Psoas muscle (tissue), 8 donors: ENCODE results near the gene IFT172. TPM values are rescaled to one million over a fixed set of nuclear protein-coding genes. Genes with fewer than 3 reads are reported as not detected.

Source experiments
- ATAC-seq, 4 donors: fragments of 200-7000 bp; cut with Tn5 transposase; one replicate each; pipeline ENCODE4 v1.9.1; 2020; ENCODE audit warnings: moderate library complexity in 3 of 4, mild to moderate bottlenecking in 2 of 4
- DNase-seq, 2 donors: peaks; one replicate each; pipeline ENCODE4 v3.0.0-alpha.2; 2020
- H3K27ac ChIP-seq: fragments of 200-600 bp; one replicate; pipeline ENCODE4 v1.8.0; 2022
- H3K27me3 ChIP-seq, 3 donors: fragments of 200-600 bp in 1 of 3; one replicate each; pipeline versions ENCODE4 v1.6.1 to v1.8.0; 2013 to 2022; ENCODE audit warnings: low read length in 2 of 3, mild to moderate bottlenecking in 2 of 3, moderate library complexity in 1 of 3; ENCODE audit not compliant: insufficient read depth in 3 of 3
- H3K36me3 ChIP-seq, 2 donors: fragments of 200-600 bp in 1 of 2; one replicate each; pipeline versions ENCODE4 v1.6.1 to v1.8.0; 2013 to 2022; ENCODE audit warnings: low read depth in 1 of 2, mild to moderate bottlenecking in 1 of 2, moderate library complexity in 1 of 2; ENCODE audit not compliant: insufficient read depth in 1 of 2
- H3K4me1 ChIP-seq: fragments of 200-600 bp; one replicate; pipeline ENCODE4 v1.8.0; 2022
- H3K4me3 ChIP-seq: fragments of 200-600 bp; one replicate; pipeline ENCODE4 v1.8.0; 2022; ENCODE audit warnings: mild to moderate bottlenecking
- H3K9me3 ChIP-seq: fragments of 200-600 bp; one replicate; pipeline ENCODE4 v1.8.0; 2022
- WGBS, 3 donors: extraction: QIAGEN DNeasy Blood & Tissue Kit; methylation state at CpG; one replicate each; pipeline versions ENCODE4 v1.1.6 to v1.1.7; 2013; 5-methylcytosine and 5-hydroxymethylcytosine counted together
- intact Hi-C, 2 donors: fragments of 100-400 bp; cut with DNase I; formaldehyde crosslinking; loops; one replicate each; pipeline versions ENCODE4 v1.11.0 to v1.14.2; 2022
- polyA plus RNA-seq, 3 donors: library from polyadenylated mRNA; stranded (reverse); fragments of 200-250 nt; gene quantifications; one replicate each; pipeline ENCODE4 v1.2.3, GENCODE V29; 2013
- total RNA-seq, 4 donors: library from RNA; stranded (reverse); fragmentation: NEBNext Ultra II Directional in 2 of 4; extraction: Animal tissue kit (Norgen Biotek cat#: 25700) in 2 of 4; gene quantifications; one replicate each; pipeline versions ENCODE4 v1.2.1 to v1.2.4, GENCODE V29; 2021 to 2023
- TF ChIP-seq, protein P1 (sequence below): fragments of 200-600 bp; IDR thresholded peaks from one replicate; pipeline ENCODE4 v1.8.0; 2022; ENCODE audit warnings: antibody characterized with exemption
- donor health status: healthy with polysubstance abuse.
- donor health status: DM: no; HTN: no; CAD: no; lungs with moderate emphysema.
- donor health status: Bipolar disorder and iron deficiency.
- donor health status: healthy.
- donor health status: DM: yes; HTN: yes; CAD: no.
- donor health status: DM: no; HTN: no; CAD: no.
- donor health status: DM: no; HTN: no; CAD: no.
- donor health status: DM: yes; HTN: yes; CAD: no.

The IFT172 gene
- total and polyA plus RNA-seq, 7 donors: 4.4 to 10.1 (median 7.1) TPM

GRCh38 chr2:27518113-27518781 lies 28.7 kb upstream of the IFT172 start:
- Histone ChIP-seq H3K4me3 (no peak overlapping the region), H3K27me3 (peaks cover 0 to 16% (median 2%) of the 10 kb centered on the region in 3 donors), H3K27ac (no peak overlapping the region), H3K9me3 (no peaks in the 10 kb centered on the region), H3K4me1 (no peaks in the 10 kb centered on the region), H3K36me3 (no peaks in the 10 kb centered on the region)
- ATAC-seq (no peak), DNase-seq (no peak)
- intact Hi-C loops: no loop called here
- TF ChIP-seq, protein P1, sequence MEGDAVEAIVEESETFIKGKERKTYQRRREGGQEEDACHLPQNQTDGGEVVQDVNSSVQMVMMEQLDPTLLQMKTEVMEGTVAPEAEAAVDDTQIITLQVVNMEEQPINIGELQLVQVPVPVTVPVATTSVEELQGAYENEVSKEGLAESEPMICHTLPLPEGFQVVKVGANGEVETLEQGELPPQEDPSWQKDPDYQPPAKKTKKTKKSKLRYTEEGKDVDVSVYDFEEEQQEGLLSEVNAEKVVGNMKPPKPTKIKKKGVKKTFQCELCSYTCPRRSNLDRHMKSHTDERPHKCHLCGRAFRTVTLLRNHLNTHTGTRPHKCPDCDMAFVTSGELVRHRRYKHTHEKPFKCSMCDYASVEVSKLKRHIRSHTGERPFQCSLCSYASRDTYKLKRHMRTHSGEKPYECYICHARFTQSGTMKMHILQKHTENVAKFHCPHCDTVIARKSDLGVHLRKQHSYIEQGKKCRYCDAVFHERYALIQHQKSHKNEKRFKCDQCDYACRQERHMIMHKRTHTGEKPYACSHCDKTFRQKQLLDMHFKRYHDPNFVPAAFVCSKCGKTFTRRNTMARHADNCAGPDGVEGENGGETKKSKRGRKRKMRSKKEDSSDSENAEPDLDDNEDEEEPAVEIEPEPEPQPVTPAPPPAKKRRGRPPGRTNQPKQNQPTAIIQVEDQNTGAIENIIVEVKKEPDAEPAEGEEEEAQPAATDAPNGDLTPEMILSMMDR: no peak
- WGBS, 3 donors: 77 to 83% (median 81%) methylated on average over 5 of the region's 5 CpGs

- DNase-seq: no peak
- H3K27me3 ChIP-seq: peaks cover 0 to 5% (median 2%) of the 10 kb centered on the region in 3 donors
- no peaks in the 10 kb centered on the region for H3K9me3 ChIP-seq
- TF ChIP-seq, protein P1: no peak
- no peaks in the 10 kb centered on the region for H3K4me1 ChIP-seq
- WGBS, 3 donors: 50 to 51% (median 50%) methylated on average over 6 of the region's 6 CpGs
- H3K4me3 ChIP-seq: no peak overlapping the region
- no peak for ATAC-seq
- H3K36me3 ChIP-seq: no peaks in the 10 kb centered on the region
- H3K27ac ChIP-seq: no peak overlapping the region
- intact Hi-C loops: no loop called here
Observed at GRCh38 chr2:27509326-27509725, 19.8 kb upstream of the IFT172 start.

DNA sequence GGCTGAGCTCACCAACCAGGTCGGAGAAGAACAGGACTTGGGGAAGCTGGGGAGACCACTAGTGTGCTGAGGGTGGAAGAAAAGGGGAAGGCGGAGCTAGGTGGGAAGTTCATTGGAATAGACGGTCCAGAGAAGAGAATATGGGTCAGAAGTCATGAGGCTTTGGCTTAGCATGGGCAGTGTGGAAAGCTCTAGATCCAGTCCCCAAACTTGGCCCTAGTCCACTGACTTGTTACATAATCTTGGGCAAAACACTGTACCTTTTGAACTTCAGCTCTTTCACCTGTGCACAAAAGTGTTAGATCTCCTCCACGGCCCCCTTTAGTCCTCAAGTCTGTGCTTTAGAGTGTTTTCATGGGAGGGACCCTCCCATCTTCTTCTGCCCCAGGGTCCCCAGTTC lies 17.8 kb upstream of the IFT172 start:
- Histone ChIP-seq H3K4me3 (no peak overlapping the region), H3K27me3 (no peaks in the 10 kb centered on the region), H3K4me1 (no peaks in the 10 kb centered on the region), H3K27ac (no peak overlapping the region), H3K36me3 (no peaks in the 10 kb centered on the region), H3K9me3 (no peaks in the 10 kb centered on the region)
- intact Hi-C loops: no loop called here
- no peak for DNase-seq
- ATAC-seq: no peak
- TF ChIP-seq, protein P1: no peak
- WGBS, 3 donors: 64 to 66% (median 64%) methylated on average over 4 of the region's 4 CpGs

DNA sequence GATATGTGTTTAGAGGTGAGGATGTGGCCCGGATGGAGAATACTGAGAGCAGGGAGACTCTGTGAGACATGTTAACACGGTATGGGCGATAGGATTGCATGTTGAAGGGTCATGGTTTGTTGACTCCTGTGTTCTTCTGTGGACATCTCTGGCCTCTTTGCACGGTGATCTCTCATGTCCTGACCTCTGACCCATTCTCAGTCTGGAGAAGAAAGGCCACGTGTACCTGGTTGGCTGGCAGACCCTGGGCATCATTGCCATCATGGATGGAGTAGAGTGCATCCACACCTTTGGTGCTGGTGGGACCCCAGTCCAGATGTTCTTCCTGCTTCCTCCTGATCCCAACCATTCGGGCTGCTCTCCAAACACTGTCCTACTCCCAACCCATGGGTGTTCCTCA lies 17.0 kb upstream of the IFT172 start:
- 79 to 87% (median 79%) methylated on average over 6 of the region's 6 CpGs for WGBS, 3 donors
- no peaks in the 10 kb centered on the region for H3K36me3 ChIP-seq
- TF ChIP-seq, protein P1: no peak
- DNase-seq (no peak), ATAC-seq (no peak)
- H3K27ac ChIP-seq: no peak overlapping the region
- H3K4me1 ChIP-seq: no peaks in the 10 kb centered on the region
- H3K9me3 ChIP-seq: no peaks in the 10 kb centered on the region
- H3K27me3 ChIP-seq: no peaks in the 10 kb centered on the region
- intact Hi-C loops: no loop called here
- H3K4me3 ChIP-seq: no peak overlapping the region

DNA sequence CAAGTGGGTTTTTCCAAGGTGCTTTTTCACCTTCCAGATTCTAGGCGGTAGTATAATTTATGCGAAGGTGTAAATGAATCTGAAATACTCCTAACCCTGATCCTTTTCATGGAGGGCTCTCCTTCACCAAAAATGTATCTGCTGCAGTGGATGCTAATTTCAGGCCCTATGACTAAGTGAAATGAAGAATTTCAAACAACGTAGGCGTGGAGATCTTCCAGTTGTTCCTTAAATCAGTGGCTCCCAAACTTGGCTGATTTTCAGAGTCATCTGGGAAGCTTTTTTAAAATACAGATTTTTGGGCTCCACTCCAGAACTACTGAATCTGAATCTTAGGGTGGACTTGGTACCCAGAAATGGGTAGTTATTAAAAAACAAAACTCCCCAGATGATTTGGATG lies 12.6 kb upstream of the IFT172 start:
- no peak for DNase-seq
- Histone ChIP-seq H3K36me3 (no peaks in the 10 kb centered on the region), H3K4me3 (no peak overlapping the region), H3K27me3 (peaks cover 0 to 5% (median 2%) of the 10 kb centered on the region in 3 donors), H3K9me3 (no peaks in the 10 kb centered on the region), H3K27ac (no peak overlapping the region), H3K4me1 (no peaks in the 10 kb centered on the region)
- TF ChIP-seq, protein P1: no peak
- intact Hi-C loops: no loop called here
- WGBS, 3 donors: 65 to 76% (median 72%) methylated on average over 4 of the region's 4 CpGs
- ATAC-seq: no peak
